Breast epithelium (tissue), 4 donors: ENCODE measurements around the gene TRPM3. TPM values are rescaled to one million over a fixed set of nuclear protein-coding genes. Genes with fewer than 3 reads are reported as not detected.

ENCODE experiments used
- DNase-seq, 2 donors: peaks; one replicate each; pipeline ENCODE4 v3.0.0-alpha.2; 2019; ENCODE audit warnings: low spot score in 2 of 2
- H3K27ac ChIP-seq, 2 donors: fragments of 200-600 bp; sonication (generic) in 1 of 2; one replicate each; pipeline ENCODE4 v1.5.1; 2016 to 2019; ENCODE audit warnings: mild to moderate bottlenecking in 1 of 2
- H3K27me3 ChIP-seq, 2 donors: fragments of 200-600 bp; sonication (generic) in 1 of 2; one replicate each; pipeline versions ENCODE4 v1.5.1 to v1.6.0; 2017 to 2019; ENCODE audit warnings: control low read depth in 1 of 2, mild to moderate bottlenecking in 1 of 2
- H3K36me3 ChIP-seq: fragments of 200-600 bp; one replicate; pipeline ENCODE4 v1.5.1; 2019
- H3K4me1 ChIP-seq, 2 donors: fragments of 200-600 bp; sonication (generic); one replicate each; pipeline ENCODE4 v1.5.1; 2016 to 2019; ENCODE audit warnings: control low read depth in 1 of 2
- H3K4me3 ChIP-seq, 3 donors: fragments of 200-600 bp; sonication (generic); 1 replicate in 2 of 3; 2 replicates in 1 of 3; pipeline ENCODE4 v1.5.1; 2016 to 2019; ENCODE audit warnings: mild to moderate bottlenecking in 3 of 3, moderate library complexity in 2 of 3
- H3K9me3 ChIP-seq, 2 donors: fragments of 200-600 bp; sonication (generic) in 1 of 2; one replicate each; pipeline ENCODE4 v1.5.1; 2016 to 2019; ENCODE audit warnings: control low read depth in 1 of 2
- POLR2A ChIP-seq: fragments of 450-650 bp; IDR thresholded peaks from one replicate; pipeline ENCODE4 v1.6.1; 2016; ENCODE audit warnings: antibody characterized with exemption, mild to moderate bottlenecking, moderate library complexity
- POLR2AphosphoS5 ChIP-seq, 3 donors: sonication (generic); formaldehyde crosslinking; IDR thresholded peaks; one replicate each; pipeline ENCODE4 v1.6.1; 2017; ENCODE audit warnings: antibody characterized with exemption in 3 of 3
- intact Hi-C: fragments of 100-400 bp; cut with DNase I; formaldehyde crosslinking; loops from one replicate; pipeline ENCODE4 v1.15.1; 2023; ENCODE audit warnings: low total_unique reads
- total RNA-seq, 3 donors: library from RNA; depleted of rRNA; stranded (reverse); fragments of >200 nt; gene quantifications; one replicate each; pipeline ENCODE4 v1.1.0, GENCODE V29; 2016
- TF ChIP-seq, protein P1 (sequence below), 3 donors: fragments of 450-650 bp; IDR thresholded peaks; one replicate each; pipeline ENCODE4 v1.5.1; 2016 to 2017; ENCODE audit warnings: antibody characterized with exemption in 3 of 3, mild to moderate bottlenecking in 3 of 3, moderate library complexity in 3 of 3

Gene TRPM3
- total RNA-seq, 3 donors from 2014 or later, result 0.33 to 0.88 (median 0.64) TPM

DNA sequence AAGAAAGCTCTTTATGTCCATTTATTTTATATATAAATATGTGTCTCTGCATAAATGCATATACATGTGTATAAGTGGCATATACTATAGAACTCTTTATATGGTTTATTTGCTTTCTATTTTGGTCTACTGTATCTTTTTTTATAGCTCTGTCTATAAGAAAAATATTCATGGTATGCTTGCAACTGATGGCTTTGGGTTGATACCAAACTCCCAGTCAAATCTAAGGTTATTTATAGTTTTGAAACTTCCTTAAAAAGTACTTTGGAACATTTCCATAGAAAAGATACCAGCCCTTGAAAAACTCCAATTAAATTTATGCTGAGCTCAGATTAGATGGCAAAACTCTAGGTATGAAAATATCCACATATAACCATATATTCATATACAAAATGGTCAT lies 587.0 kb downstream of the TRPM3 start:
- no peaks in the 10 kb centered on the region for H3K27me3 ChIP-seq
- no peaks in the 10 kb centered on the region for H3K4me1 ChIP-seq
- intact Hi-C loops, result loop anchor here (5.0 kb wide), 1 partner anchor 1248 kb away; no protein-coding TSS in a partner anchor
- no peaks in the 10 kb centered on the region for H3K9me3 ChIP-seq
- TF ChIP-seq POLR2AphosphoS5 (IDR thresholded peaks at IDR 0.05), result no peak
- TF ChIP-seq, protein P1, sequence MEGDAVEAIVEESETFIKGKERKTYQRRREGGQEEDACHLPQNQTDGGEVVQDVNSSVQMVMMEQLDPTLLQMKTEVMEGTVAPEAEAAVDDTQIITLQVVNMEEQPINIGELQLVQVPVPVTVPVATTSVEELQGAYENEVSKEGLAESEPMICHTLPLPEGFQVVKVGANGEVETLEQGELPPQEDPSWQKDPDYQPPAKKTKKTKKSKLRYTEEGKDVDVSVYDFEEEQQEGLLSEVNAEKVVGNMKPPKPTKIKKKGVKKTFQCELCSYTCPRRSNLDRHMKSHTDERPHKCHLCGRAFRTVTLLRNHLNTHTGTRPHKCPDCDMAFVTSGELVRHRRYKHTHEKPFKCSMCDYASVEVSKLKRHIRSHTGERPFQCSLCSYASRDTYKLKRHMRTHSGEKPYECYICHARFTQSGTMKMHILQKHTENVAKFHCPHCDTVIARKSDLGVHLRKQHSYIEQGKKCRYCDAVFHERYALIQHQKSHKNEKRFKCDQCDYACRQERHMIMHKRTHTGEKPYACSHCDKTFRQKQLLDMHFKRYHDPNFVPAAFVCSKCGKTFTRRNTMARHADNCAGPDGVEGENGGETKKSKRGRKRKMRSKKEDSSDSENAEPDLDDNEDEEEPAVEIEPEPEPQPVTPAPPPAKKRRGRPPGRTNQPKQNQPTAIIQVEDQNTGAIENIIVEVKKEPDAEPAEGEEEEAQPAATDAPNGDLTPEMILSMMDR (IDR thresholded peaks at IDR 0.05), result no peak
- no peak for TF ChIP-seq POLR2A
- H3K27ac ChIP-seq, result no peak overlapping the region
- no peak overlapping the region for H3K4me3 ChIP-seq
- no peaks in the 10 kb centered on the region for H3K36me3 ChIP-seq
- DNase-seq, result no peak

GRCh38 chr9:70534061-70534460 lies 587.4 kb downstream of the TRPM3 start:
- H3K4me3 ChIP-seq, result no peak overlapping the region
- H3K27ac ChIP-seq, result no peak overlapping the region
- DNase-seq, result no peak
- no peaks in the 10 kb centered on the region for H3K9me3 ChIP-seq
- TF ChIP-seq, protein P1 (IDR thresholded peaks at IDR 0.05), result no peak
- TF ChIP-seq POLR2AphosphoS5 (IDR thresholded peaks at IDR 0.05), result no peak
- TF ChIP-seq POLR2A, result no peak
- H3K36me3 ChIP-seq, result no peaks in the 10 kb centered on the region
- no peaks in the 10 kb centered on the region for H3K4me1 ChIP-seq
- no peaks in the 10 kb centered on the region for H3K27me3 ChIP-seq
- intact Hi-C loops, result loop anchor here (5.0 kb wide), 1 partner anchor 1248 kb away; no protein-coding TSS in a partner anchor

DNA sequence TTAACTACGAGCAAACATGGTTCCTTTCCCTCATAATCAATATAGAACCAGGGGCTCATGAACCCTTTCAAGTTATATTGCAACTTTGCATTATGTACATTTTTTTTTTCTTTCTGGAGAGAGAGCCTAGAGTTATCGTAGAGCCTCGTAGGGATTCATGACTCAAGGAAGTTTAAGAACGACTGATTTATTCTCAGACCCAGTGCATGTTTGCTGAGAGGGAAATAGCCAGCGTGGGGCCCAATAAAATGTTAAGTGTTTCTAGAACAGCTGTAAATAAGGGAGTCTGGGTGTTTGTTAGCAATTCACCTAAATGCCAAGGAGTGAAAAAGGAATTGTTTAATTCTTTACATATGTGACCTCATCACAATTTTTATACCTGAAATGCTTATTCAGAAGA lies 587.9 kb downstream of the TRPM3 start:
- Histone ChIP-seq H3K36me3 (no peaks in the 10 kb centered on the region), H3K4me3 (no peak overlapping the region), H3K4me1 (no peaks in the 10 kb centered on the region), H3K27me3 (no peaks in the 10 kb centered on the region), H3K9me3 (no peaks in the 10 kb centered on the region), H3K27ac (no peak overlapping the region)
- intact Hi-C loops, result loop anchor here (5.0 kb wide), 1 partner anchor 1249 kb away; no protein-coding TSS in a partner anchor
- DNase-seq, result no peak
- TF ChIP-seq POLR2AphosphoS5 (IDR thresholded peaks at IDR 0.05), result no peak
- no peak for TF ChIP-seq POLR2A
- TF ChIP-seq, protein P1 (IDR thresholded peaks at IDR 0.05), result no peak

DNA sequence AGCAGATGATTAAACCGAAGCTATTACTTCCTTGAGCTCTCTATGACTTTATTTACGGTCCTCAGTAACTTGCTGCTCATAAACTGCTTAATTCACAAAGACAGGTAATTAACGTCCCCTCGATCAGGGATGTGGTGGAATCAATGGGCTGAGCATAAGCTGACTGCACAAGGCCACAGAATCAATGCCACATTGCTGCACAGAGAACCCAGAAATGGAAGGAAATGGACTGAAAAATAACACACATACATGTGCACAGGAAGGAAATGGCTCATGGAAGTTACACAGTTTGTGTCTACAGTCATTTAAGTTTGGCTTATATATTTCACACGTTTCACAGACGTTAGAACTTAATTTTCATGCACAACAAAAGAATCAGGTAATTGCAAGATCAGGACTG lies 588.7 kb downstream of the TRPM3 start:
- H3K27me3 ChIP-seq, result no peaks in the 10 kb centered on the region
- no peaks in the 10 kb centered on the region for H3K9me3 ChIP-seq
- H3K4me1 ChIP-seq, result no peaks in the 10 kb centered on the region
- intact Hi-C loops, result loop anchor here (5.0 kb wide), 1 partner anchor 1250 kb away; no protein-coding TSS in a partner anchor
- no peak overlapping the region for H3K27ac ChIP-seq
- TF ChIP-seq POLR2A (no peak), POLR2AphosphoS5 (IDR thresholded peaks at IDR 0.05) (no peak)
- TF ChIP-seq, protein P1 (IDR thresholded peaks at IDR 0.05), result no peak
- no peak overlapping the region for H3K4me3 ChIP-seq
- no peaks in the 10 kb centered on the region for H3K36me3 ChIP-seq
- no peak for DNase-seq

DNA sequence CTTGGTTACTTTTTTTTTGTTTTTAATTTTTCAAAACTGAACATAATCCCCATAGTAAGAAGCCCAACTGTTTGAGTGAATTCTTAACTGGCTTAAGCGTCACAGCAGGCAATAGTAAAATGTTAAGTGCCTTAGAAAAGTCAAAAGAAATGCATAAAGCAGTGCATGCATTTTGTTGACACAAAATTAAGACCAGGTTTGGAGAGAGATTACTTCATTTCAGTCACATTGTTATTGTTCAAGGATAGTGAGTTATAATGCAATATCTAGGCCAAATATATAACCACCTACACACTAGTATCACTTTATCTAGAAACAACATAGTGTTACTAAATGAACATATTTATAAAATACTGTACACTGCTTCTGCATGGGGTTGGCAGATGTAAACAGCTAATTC lies 590.1 kb downstream of the TRPM3 start:
- H3K4me3 ChIP-seq, result no peak overlapping the region
- H3K27ac ChIP-seq, result no peak overlapping the region
- no peak for DNase-seq
- H3K27me3 ChIP-seq, result no peaks in the 10 kb centered on the region
- no peaks in the 10 kb centered on the region for H3K36me3 ChIP-seq
- intact Hi-C loops, result loop anchor here (5.0 kb wide), 1 partner anchor 1251 kb away; no protein-coding TSS in a partner anchor
- no peaks in the 10 kb centered on the region for H3K9me3 ChIP-seq
- no peaks in the 10 kb centered on the region for H3K4me1 ChIP-seq
- TF ChIP-seq, protein P1 (IDR thresholded peaks at IDR 0.05), result no peak
- TF ChIP-seq POLR2AphosphoS5 (IDR thresholded peaks at IDR 0.05), result no peak
- TF ChIP-seq POLR2A, result no peak
